ENCODE results near the gene GLIPR1L1.

Gene GLIPR1L1

DNA sequence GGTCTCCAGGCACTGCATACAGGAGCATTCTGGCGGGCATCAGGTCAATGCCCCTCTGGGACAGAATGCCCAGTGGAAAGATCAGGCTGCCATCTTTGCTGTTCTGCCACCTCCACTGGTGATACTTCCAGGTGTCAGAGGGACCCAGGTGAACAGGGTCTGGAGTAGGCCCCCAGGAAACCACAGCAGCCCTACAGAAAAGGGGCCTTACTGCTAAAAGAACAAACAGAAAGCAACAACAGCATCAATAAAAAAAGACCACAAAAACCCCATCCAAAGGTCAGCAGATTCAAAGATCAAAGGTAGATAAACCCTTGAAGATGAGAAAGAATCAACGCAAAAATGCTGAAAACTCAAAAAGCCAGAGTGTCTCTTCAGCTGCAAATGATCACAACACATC is 15.9 kb downstream of the GLIPR1L1 start:
- DNase-seq (ENCODE audit: low spot score): no peak

DNA sequence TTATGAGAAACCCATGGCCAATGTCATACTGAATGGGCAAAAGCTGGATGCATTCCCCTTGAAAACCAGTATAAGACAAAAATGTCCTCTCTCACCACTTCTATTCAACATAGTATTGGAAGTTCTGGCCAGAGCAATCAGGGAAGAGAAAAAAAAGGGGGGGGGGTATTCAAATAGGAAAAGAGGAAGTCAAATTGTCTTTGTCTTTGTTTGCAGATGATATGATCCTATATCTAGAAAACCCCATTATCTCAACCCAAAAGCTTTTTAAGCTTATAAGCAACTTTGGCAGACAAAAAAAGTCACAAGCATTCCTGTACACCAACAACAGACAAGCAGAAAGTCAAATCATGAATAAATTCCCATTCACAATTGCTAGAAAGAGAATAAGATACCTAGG is 19.5 kb downstream of the GLIPR1L1 start:
- no peak for DNase-seq (ENCODE audit: low spot score)

DNA sequence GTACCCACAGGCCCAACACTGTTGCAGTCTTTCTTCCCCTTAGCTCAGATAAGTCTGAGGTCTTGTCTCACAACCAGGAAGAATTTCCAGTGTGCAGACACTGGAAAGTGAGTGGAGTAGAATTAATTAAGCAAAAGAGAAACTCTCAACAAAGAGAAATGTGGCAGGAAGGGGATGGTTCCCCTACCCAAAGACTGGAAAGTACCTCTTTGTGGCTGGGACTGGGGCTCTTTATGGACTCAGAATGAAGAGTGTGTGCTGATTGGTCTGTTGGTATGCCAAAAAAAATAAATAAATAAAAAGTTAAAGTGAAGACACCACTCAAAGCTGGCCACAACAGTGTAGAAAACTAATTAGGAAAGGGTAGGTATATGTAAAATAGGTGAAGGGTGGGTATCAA is 26.4 kb downstream of the GLIPR1L1 start:
- DNase-seq (ENCODE audit: low spot score): no peak

DNA sequence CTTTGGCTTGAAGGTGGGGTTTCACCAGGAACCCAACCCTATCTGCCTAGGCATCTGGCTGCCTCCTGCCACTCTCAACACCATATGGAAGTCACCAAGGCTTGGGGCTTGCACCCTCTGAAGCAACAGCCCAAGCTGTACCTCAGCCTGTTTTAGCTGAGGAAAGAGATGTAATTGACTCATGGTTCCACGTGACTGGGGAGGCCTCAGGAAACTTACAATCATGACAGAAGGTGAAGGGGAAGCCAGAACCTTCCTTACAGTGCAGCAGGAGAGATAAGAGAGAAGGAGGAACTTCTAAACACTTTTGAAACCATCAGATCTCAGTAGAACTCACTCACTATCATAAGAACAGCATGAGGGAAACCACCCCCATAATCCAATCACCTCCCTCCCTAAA is 26.9 kb downstream of the GLIPR1L1 start:
- no peak for DNase-seq (ENCODE audit: low spot score)

DNA sequence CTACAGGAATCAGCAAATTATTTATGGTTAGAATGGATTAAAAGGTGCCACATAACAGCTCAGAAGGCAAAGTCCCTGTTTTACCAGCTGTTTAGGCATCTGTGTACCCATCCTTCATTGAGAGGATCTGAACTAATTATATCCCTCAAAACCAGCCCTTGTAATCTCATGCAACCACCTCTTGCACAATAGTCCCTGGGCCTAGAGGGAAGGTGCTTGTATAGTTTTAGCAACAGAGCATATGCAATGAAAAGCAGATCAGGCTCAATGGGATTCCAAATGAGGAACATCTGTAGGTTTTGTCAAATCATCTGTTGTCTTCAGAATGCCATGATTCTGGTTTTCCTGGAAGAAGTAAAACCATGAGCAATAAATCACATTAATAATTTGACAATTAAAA is 30.4 kb downstream of the GLIPR1L1 start:
- DNase-seq (ENCODE audit: low spot score): peak; percentile 19

DNA sequence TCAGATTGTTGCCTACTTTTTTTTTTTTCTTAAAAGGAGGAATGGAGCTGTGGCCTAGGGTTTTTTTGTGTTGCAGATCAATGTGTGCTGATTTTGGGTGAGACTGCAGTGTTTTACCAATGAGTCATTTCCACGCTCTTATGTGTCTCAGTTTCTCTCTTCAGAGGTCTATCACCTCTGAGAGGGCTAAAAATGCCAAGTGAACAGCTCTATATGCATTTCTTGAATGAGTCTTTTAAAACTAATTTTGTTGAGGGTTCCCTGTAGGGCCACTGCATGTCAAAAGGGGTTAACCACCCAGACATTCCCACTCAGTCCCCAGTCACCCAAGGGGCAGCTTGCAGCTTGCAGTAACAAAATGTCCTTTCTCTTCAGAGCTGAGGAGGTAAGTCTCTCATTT is 32.2 kb downstream of the GLIPR1L1 start:
- DNase-seq (ENCODE audit: low spot score): no peak

DNA sequence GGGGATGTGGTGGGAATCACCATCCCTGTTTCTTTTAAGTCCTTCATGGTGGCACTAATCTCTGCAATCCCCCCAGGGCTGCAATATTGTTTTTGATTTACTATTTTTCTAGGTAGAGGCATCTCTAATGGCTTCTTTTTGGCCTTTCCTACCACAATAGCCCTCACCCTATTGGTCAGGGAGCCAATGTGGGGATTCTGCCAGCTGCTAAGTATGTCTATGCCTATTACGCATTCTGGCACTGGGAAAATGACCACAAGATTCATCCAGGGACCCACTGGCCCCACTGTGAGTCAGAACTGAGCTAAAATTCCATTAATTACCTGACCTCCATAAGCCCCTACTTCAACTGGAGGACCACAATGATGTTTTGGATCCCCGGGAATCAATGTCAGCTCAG is 40.5 kb downstream of the GLIPR1L1 start:
- no peak for DNase-seq (ENCODE audit: low spot score)

DNA sequence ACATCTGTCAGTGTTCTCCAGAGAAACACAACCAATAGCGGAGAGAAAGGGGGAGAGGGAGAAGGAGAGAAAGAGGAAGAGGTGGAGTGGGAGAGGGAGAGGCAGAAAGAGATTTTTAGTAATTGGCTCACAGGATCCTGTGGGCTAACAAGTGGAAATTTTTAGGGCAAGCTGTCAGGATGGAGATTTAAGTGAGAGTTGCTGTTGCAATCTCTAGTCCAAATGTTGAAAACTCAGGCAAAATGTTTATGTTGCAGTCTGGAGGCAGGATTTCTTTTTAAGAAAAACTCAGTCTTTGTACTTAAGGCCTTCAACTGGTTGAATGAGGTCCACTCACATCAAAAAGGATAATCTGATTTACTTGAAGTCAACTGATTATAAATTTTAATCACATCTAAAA is 43.9 kb downstream of the GLIPR1L1 start:
- peak; percentile 15 for DNase-seq (ENCODE audit: low spot score)

DNA sequence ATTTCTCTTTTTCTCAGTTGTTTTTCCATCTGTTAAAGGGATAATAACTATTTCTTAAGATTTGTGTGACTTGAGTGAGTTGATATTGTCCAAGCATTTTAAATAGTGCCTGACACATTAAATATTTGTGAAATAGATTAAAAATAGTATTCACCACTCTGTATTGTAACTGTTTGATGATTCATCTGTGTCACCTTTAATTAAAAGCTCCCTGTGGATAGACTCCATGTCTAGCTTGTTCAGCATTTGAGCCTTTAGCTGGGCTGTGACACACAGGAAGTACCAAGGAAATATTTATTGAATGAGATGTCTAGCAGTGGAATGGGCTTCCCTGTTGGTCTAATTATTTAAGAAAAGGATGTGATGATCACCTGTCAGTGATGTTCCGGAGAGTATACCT is 54.6 kb downstream of the GLIPR1L1 start:
- DNase-seq (ENCODE audit: low spot score): peak; percentile 16

DNA sequence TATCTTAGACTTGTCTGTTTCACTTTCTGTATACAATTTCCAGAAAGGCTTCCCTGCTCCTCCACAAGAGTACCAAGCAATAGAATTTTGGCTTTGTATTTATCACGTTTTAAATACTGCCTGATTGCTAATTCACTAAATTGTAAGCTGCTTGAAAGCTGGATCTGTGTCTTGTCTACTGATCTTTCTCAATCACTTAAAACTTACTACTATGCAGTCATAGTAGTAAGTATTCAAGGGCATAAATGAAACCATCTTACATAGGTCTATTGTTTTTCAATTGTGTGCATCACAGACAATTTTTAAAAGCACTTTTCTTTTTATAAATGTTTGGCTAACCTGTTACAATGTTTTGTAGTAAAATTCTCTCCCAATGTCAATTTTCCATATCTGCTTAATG is 55.2 kb downstream of the GLIPR1L1 start:
- no peak for DNase-seq (ENCODE audit: low spot score)

DNA sequence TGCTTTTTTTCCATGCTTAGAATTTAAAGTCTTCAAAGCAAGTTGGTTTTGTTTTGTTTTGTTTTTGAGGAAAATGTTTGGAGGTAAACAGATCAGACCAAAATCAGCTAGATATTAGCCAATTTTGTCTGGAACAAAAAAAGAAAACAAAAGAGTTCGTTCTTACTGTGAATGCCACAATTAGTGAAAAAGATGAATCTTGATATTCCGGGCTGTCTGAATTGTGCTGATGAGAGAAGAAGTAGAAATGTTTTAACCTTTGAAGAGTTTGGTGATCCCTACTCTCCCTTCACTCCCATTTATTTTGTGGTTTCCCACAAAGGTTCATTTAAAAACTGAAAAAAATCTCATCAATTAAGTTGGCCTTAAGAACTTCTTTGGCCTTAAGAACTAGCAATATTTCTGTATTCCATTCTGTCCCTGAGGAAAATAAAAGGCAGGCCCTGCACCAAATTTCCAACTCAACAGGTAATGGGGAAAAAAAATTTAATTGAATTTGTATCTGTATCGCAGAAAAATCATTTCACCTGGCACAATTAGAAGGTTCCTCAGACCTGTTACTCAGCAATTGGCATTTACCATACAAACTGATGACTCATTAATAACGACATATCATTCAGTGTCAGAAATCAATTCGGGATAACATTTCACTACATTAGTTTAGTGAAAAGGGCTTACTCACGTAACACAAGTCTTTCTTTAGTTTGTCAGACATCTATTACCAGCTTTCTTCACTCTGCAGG is 55.9 kb downstream of the GLIPR1L1 start:
- no peak for DNase-seq (ENCODE audit: low spot score)

DNA sequence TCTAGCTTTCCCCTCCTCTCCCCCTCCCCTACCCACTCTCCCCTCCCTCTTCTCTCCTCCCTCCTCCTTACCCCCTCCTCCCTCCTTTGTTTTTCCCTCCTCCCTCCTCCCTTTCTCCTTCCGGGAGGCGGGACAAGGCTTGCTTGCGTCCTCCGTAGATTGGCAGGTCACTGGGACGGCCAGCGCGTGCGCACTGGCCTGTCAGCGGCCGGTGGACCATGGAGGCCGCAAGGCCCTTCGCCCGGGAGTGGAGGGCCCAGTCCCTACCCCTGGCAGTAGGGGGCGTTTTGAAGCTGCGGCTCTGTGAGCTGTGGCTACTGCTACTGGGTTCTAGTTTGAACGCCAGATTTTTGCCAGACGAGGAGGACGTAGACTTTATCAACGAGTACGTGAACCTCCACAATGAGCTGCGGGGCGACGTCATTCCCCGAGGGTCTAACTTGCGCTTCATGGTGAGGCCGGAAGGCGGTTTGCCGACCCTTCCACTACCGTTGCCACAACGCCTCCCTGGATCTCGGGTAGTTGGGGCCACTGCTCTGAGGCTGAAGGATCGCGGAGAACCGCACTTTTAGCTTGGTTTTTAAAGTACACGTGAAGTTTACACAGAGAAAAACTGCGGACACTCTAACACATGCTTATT is 56.5 kb downstream of the GLIPR1L1 start, which contains the start of gene GLIPR1L2:
Gene GLIPR1L2 (plus strand): TSS at position 191 of the 640 bp plus-strand sequence. CDS start 28 bp downstream, at position 219.
- DNase-seq (ENCODE audit: low spot score): peak; percentile 98

DNA sequence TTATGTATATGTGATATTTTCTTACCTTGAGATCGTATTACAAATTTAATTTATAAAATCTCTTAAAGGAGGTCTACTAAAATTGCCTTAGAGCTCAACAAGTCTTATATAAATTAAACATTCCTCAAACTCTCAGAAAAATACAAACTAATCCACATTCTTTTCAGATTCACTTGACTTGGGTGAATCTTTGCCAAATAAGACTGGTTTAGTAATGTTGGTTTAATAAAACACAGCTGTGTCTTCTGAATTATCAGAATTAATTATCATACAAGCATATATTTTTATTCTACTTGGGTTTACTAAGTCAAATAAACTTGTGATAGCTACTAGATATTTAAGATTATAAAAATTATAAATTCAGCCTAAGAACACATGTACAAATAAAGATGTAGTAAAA is 69.8 kb downstream of the GLIPR1L1 start:
- DNase-seq (ENCODE audit: low spot score): no peak

DNA sequence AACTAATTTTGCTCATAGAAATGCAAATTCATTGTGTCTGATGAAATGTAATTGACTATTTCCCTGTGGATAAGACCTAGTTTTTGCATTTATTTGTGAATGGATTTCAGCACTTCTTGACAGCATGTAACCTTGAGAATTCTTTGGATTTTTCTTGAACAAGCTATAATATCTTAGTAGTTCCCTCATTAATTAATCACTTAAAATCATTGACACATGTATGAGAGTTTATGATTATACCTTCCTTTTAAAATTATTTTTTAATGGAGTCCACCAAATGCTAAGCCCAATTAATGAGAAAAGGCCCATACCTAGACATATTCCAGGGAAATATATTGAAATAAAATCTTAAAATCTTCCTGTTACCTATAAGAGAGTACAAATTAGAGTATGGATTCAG is 73.2 kb downstream of the GLIPR1L1 start:
- no peak for DNase-seq (ENCODE audit: low spot score)

DNA sequence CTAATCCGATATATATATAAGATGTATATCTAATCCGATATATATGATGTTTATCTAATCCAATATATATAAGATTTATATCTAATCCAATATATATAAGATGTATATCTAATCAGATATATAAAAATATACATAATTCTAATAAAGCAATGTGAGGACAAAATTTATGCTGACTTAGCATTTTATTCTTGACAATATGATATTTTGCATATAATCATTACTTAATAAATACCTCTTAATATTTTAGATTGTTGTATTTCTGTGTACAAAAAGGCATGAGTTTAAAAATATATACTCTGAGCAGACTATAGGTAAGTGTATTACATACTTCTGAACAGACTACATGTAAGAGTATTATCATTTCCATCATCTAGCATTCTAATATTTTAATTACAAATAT is 75.4 kb downstream of the GLIPR1L1 start:
- DNase-seq (ENCODE audit: low spot score): no peak

DNA sequence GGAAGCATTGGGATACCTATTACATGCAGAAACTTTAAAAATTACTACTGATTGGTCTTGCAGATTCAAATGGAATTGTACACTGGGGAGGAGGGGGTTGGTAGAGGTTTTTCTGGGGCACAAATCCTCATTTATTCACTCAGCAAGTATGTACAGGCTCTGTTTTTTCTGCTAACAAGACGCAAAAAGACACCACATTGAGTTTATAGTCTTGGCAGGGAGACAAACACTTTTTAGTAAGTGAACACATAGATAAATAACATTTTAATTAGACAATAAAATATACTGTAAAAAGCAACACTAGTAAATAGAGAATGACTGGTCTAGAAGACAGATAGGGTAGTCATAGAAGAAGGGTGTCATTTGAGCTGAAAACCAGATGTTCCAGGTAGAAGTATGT is 80.2 kb downstream of the GLIPR1L1 start:
- DNase-seq (ENCODE audit: low spot score): no peak

DNA sequence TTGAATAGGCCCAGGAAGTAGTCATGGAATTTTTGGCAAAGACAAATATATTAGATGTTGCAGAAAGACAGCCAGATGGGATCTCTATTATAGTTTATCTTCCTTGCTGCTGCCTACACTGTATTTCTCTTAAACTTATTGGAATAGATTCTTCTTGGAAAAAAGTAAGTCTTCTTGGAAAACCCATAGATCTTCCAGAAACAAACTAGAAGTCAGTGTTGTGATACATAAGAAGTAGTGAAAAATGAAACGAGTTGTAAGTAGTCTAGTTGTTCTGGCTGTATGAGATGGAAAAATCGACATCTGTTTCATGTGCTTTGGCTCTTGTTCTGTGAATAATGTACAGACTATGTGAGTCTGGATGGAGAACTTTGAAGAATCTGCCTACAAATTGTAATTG is 85.4 kb downstream of the GLIPR1L1 start:
- DNase-seq (ENCODE audit: low spot score): no peak

Data from AG20443 (cell line).